Left lung (tissue), 10 donors: ENCODE results near the gene GJB4. TPM values are rescaled to one million over a fixed set of nuclear protein-coding genes. Genes with fewer than 3 reads are reported as not detected.

Experiments
- ATAC-seq: fragments of 200-7000 bp; cut with Tn5 transposase; one replicate; pipeline ENCODE4 v1.9.1; 2020; ENCODE audit warnings: moderate library complexity
- DNase-seq, 4 donors: peaks; one replicate each; pipeline ENCODE4 v3.0.0-alpha.2; 2013 to 2020
- H3K27ac ChIP-seq, 2 donors: fragments of 200-600 bp; sonication (generic) in 1 of 2; one replicate each; pipeline versions ENCODE4 v1.5.0 to v1.8.0; 2020 to 2021
- H3K27me3 ChIP-seq, 2 donors: fragments of 200-600 bp; sonication (generic) in 1 of 2; one replicate each; pipeline versions ENCODE4 v1.5.0 to v1.8.0; 2020 to 2021
- H3K36me3 ChIP-seq, 2 donors: fragments of 200-600 bp; sonication (generic) in 1 of 2; one replicate each; pipeline versions ENCODE4 v1.5.0 to v1.8.0; 2020 to 2021
- H3K4me1 ChIP-seq, 2 donors: fragments of 200-600 bp; one replicate each; pipeline ENCODE4 v1.8.0; 2021
- H3K4me3 ChIP-seq, 2 donors: fragments of 200-600 bp; sonication (generic) in 1 of 2; one replicate each; pipeline versions ENCODE4 v1.5.0 to v1.8.0; 2020 to 2021; ENCODE audit warnings: mild to moderate bottlenecking in 1 of 2
- H3K9me3 ChIP-seq, 2 donors: fragments of 200-600 bp; sonication (generic) in 1 of 2; one replicate each; pipeline versions ENCODE4 v1.5.0 to v1.8.0; 2020 to 2021
- CTCF ChIP-seq, 2 donors: fragments of 200-600 bp; sonication (generic) in 1 of 2; IDR thresholded peaks; one replicate each; pipeline versions ENCODE4 v1.5.0 to v1.8.0; 2021; ENCODE audit warnings: antibody characterized with exemption in 2 of 2
- intact Hi-C, 2 donors: fragments of 100-400 bp; cut with DNase I; formaldehyde crosslinking; loops; one replicate each; pipeline versions ENCODE4 v1.11.2 to v1.14.2; 2022
- polyA plus RNA-seq, 6 donors: library from polyadenylated mRNA; unstranded; fragments of 120-200 nt; gene quantifications; one replicate each; pipeline ENCODE4 v1.2.1, GENCODE V29; 2013; ENCODE audit not compliant: insufficient read length in 6 of 6
- total RNA-seq, 2 donors: library from RNA; stranded (reverse); fragmentation: NEBNext Ultra II Directional; extraction: Animal tissue kit (Norgen Biotek cat#: 25700); gene quantifications; one replicate each; pipeline ENCODE4 v1.2.1, GENCODE V29; 2021
- donor health status: DM: no; HTN: yes; CAD: no.
- donor health status: DM: no; HTN: no; CAD: no.

Gene GJB4
- total and polyA plus RNA-seq, 8 donors, result 0.06 to 0.08 TPM; not detected in 6

GRCh38 chr1:34781071-34781843 lies 21.7 kb downstream of the GJB4 start, which contains the start of gene GJB3:
Gene GJB3, plus strand, starts transcription at chr1:34781214. Its CDS starts 3,549 bp downstream, at chr1:34784763.
- no peak for TF ChIP-seq CTCF (IDR thresholded peaks at IDR 0.05)
- no peak within 1 kb of the TSS for H3K27ac ChIP-seq
- peak within 1 kb of the TSS; percentile 16 to 26 for H3K4me3 ChIP-seq
- intact Hi-C loops, result no loop called here
- peaks cover 0 to 4% of the 10 kb centered on the region in 2 donors for H3K4me1 ChIP-seq
- H3K36me3 ChIP-seq, result no peaks in the 10 kb centered on the region
- DNase-seq (peak in 2 of 4 donors; percentile 29 to 79), ATAC-seq (peak; percentile 65)
- peaks cover 19 to 66% of the 10 kb centered on the region in 2 donors for H3K27me3 ChIP-seq
- H3K9me3 ChIP-seq, result no peaks in the 10 kb centered on the region

GRCh38 chr1:34781844-34782391 lies 22.4 kb downstream of the GJB4 start:
- H3K27me3 ChIP-seq, result peaks cover 19 to 61% of the 10 kb centered on the region in 2 donors
- intact Hi-C loops, result no loop called here
- H3K4me1 ChIP-seq, result peaks cover 3 to 4% of the 10 kb centered on the region in 2 donors
- DNase-seq (peak in 2 of 4 donors; percentile 22 to 37), ATAC-seq (peak; percentile 52)
- no peaks in the 10 kb centered on the region for H3K9me3 ChIP-seq
- no peak overlapping the region for H3K27ac ChIP-seq
- H3K4me3 ChIP-seq, result peak overlapping the region; percentile 16 to 26
- no peak for TF ChIP-seq CTCF (IDR thresholded peaks at IDR 0.05)
- no peaks in the 10 kb centered on the region for H3K36me3 ChIP-seq

DNA sequence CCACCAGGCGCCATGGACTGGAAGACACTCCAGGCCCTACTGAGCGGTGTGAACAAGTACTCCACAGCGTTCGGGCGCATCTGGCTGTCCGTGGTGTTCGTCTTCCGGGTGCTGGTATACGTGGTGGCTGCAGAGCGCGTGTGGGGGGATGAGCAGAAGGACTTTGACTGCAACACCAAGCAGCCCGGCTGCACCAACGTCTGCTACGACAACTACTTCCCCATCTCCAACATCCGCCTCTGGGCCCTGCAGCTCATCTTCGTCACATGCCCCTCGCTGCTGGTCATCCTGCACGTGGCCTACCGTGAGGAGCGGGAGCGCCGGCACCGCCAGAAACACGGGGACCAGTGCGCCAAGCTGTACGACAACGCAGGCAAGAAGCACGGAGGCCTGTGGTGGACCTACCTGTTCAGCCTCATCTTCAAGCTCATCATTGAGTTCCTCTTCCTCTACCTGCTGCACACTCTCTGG lies 25.2 kb downstream of the GJB4 start:
- DNase-seq, result no peak
- peaks cover 3 to 4% of the 10 kb centered on the region in 2 donors for H3K4me1 ChIP-seq
- intact Hi-C loops, result loop anchor here in 1 of 2 donors (5.0 kb wide), 2 partner anchors 68 to 83 kb away; no protein-coding TSS in a partner anchor
- no peaks in the 10 kb centered on the region for H3K9me3 ChIP-seq
- H3K27ac ChIP-seq, result no peak overlapping the region
- TF ChIP-seq CTCF (IDR thresholded peaks at IDR 0.05), result no peak
- no peak for ATAC-seq
- peaks cover 19 to 39% of the 10 kb centered on the region in 2 donors for H3K27me3 ChIP-seq
- H3K4me3 ChIP-seq, result no peak overlapping the region
- no peaks in the 10 kb centered on the region for H3K36me3 ChIP-seq

GRCh38 chr1:34785231-34785874 lies 25.8 kb downstream of the GJB4 start:
- no peak overlapping the region for H3K27ac ChIP-seq
- intact Hi-C loops, result loop anchor here in 1 of 2 donors (5.0 kb wide), 2 partner anchors 67 to 82 kb away; no protein-coding TSS in a partner anchor
- H3K4me3 ChIP-seq, result no peak overlapping the region
- ATAC-seq (no peak), DNase-seq (no peak)
- no peak for TF ChIP-seq CTCF (IDR thresholded peaks at IDR 0.05)
- no peaks in the 10 kb centered on the region for H3K36me3 ChIP-seq
- H3K9me3 ChIP-seq, result no peaks in the 10 kb centered on the region
- peaks cover 16 to 35% of the 10 kb centered on the region in 2 donors for H3K27me3 ChIP-seq
- peaks cover 3 to 4% of the 10 kb centered on the region in 2 donors for H3K4me1 ChIP-seq
